Testis (tissue), 3 donors: ENCODE data around the gene SNTA1. TPM values are rescaled to one million over a fixed set of nuclear protein-coding genes. Genes with fewer than 3 reads are reported as not detected.

Experiments used
- DNase-seq: peaks from one replicate; pipeline ENCODE4 v3.0.0-alpha.2; 2019
- H3K27ac ChIP-seq, 2 donors: fragments of 200-600 bp; sonication (generic); one replicate each; pipeline ENCODE4 v1.5.1; 2019
- H3K27me3 ChIP-seq: fragments of 200-600 bp; sonication (generic); one replicate; pipeline ENCODE4 v1.5.1; 2019
- H3K36me3 ChIP-seq: fragments of 200-600 bp; sonication (generic); one replicate; pipeline ENCODE4 v1.5.1; 2017; ENCODE audit warnings: low read depth; ENCODE audit errors: missing control alignments
- H3K4me1 ChIP-seq: fragments of 200-600 bp; sonication (generic); one replicate; pipeline ENCODE4 v1.5.1; 2019
- H3K4me3 ChIP-seq, 2 donors: fragments of 200-600 bp; sonication (generic); one replicate each; pipeline ENCODE4 v1.5.1; 2017 to 2019
- H3K9me3 ChIP-seq: fragments of 200-600 bp; sonication (generic); one replicate; pipeline ENCODE4 v1.5.1; 2017
- CTCF ChIP-seq, 3 experiments: fragments of 450-650 bp in 2 of 3; fragments of 200-600 bp in 1 of 3; sonication (generic) in 1 of 3; IDR thresholded peaks; one replicate each; pipeline ENCODE4 v1.5.1; 2016 to 2019; ENCODE audit warnings: antibody characterized with exemption in 3 of 3, mild to moderate bottlenecking in 2 of 3, moderate library complexity in 1 of 3
- POLR2A ChIP-seq: fragments of 450-650 bp; IDR thresholded peaks from one replicate; pipeline ENCODE4 v1.6.1; 2017; ENCODE audit warnings: antibody characterized with exemption, mild to moderate bottlenecking, moderate library complexity
- WGBS, 2 donors: methylation state at CpG; one replicate each; pipeline ENCODE4 v1.1.5; 2018; 5-methylcytosine and 5-hydroxymethylcytosine counted together
- intact Hi-C: fragments of 100-400 bp; cut with DNase I; formaldehyde crosslinking; loops from one replicate; pipeline ENCODE4 v1.15.1; 2023; ENCODE audit warnings: low total_unique reads
- polyA plus RNA-seq: library from polyadenylated mRNA; stranded (reverse); fragments of 350-450 nt; fragmentation: Illumina TruSeq; extraction: RNeasy Lipid Tissue Mini Kit (QIAGEN cat#74804); gene quantifications from one replicate; pipeline ENCODE4 v1.2.3, GENCODE V29; 2014; ENCODE audit warnings: low read depth, low replicate concordance; ENCODE audit not compliant: insufficient read depth
- total RNA-seq, 2 donors: library from RNA; depleted of rRNA; stranded (reverse); fragments of >200 nt; gene quantifications; one replicate each; pipeline ENCODE4 v1.2.3, GENCODE V29; 2016

SNTA1 gene
- total and polyA plus RNA-seq, 3 donors from 2014 or later = 28.0 to 135 (median 96.8) TPM

GRCh38 chr20:33477386-33478234, 34.0 kb upstream of the SNTA1 start:
- no peaks in the 10 kb centered on the region for H3K4me1 ChIP-seq
- TF ChIP-seq CTCF (IDR thresholded peaks at IDR 0.05) (no peak), POLR2A (no peak)
- H3K27me3 ChIP-seq = no peaks in the 10 kb centered on the region
- intact Hi-C loops = no loop called here
- H3K36me3 ChIP-seq = no peaks in the 10 kb centered on the region
- no peak overlapping the region for H3K27ac ChIP-seq
- no peaks in the 10 kb centered on the region for H3K9me3 ChIP-seq
- WGBS, 2 donors = 88 to 91% methylated on average over 6 to 7 of the region's 7 CpGs
- H3K4me3 ChIP-seq = no peak overlapping the region
- DNase-seq = no peak

- H3K27ac ChIP-seq = no peak overlapping the region
- no peaks in the 10 kb centered on the region for H3K9me3 ChIP-seq
- 53 to 59% methylated on average over 12 to 14 of the region's 14 CpGs for WGBS, 2 donors
- intact Hi-C loops = no loop called here
- no peak for DNase-seq
- H3K36me3 ChIP-seq = no peaks in the 10 kb centered on the region
- no peaks in the 10 kb centered on the region for H3K4me1 ChIP-seq
- no peaks in the 10 kb centered on the region for H3K27me3 ChIP-seq
- TF ChIP-seq CTCF (IDR thresholded peaks at IDR 0.05) (no peak), POLR2A (no peak)
- no peak overlapping the region for H3K4me3 ChIP-seq
Measured at GRCh38 chr20:33475381-33476152, 32.0 kb upstream of the SNTA1 start.

GRCh38 chr20:33474963-33475362, 31.4 kb upstream of the SNTA1 start:
- Histone ChIP-seq H3K9me3 (no peaks in the 10 kb centered on the region), H3K4me1 (no peaks in the 10 kb centered on the region), H3K27ac (no peak overlapping the region), H3K36me3 (no peaks in the 10 kb centered on the region), H3K4me3 (no peak overlapping the region), H3K27me3 (no peaks in the 10 kb centered on the region)
- intact Hi-C loops = no loop called here
- no peak for DNase-seq
- WGBS, 2 donors = 86% methylated on average over 9 to 11 of the region's 11 CpGs
- no peak for TF ChIP-seq CTCF (IDR thresholded peaks at IDR 0.05)
- TF ChIP-seq POLR2A = no peak

- Histone ChIP-seq H3K4me1 (no peaks in the 10 kb centered on the region), H3K27me3 (no peaks in the 10 kb centered on the region), H3K9me3 (no peaks in the 10 kb centered on the region), H3K4me3 (no peak overlapping the region), H3K27ac (no peak overlapping the region), H3K36me3 (no peaks in the 10 kb centered on the region)
- 80 to 86% methylated on average over 7 of the region's 7 CpGs for WGBS, 2 donors
- TF ChIP-seq CTCF (IDR thresholded peaks at IDR 0.05) (no peak), POLR2A (no peak)
- DNase-seq = no peak
- intact Hi-C loops = no loop called here
Measured at GRCh38 chr20:33474097-33474873, 30.7 kb upstream of the SNTA1 start.
